ENCODE data around the gene UCK2. TPM values are rescaled to one million over a fixed set of nuclear protein-coding genes. Genes with fewer than 3 reads are reported as not detected.
A peak's percentile ranks its signal among the peaks of the same experiment; 100 is the strongest.

Gene UCK2
- total and polyA plus RNA-seq, 2 experiments from 2014 or later: 101 to 149 TPM

- TF ChIP-seq CTCF (conservative IDR thresholded peaks at IDR 0.05; ENCODE audit: low read depth in 2 of 2): no peak
These were observed 47.2 kb downstream of the UCK2 start (continued) for GRCh38 chr1:165874643-165875042.

GRCh38 chr1:165875171-165875570 is 47.8 kb downstream of the UCK2 start:
- H3K36me3 Mint-ChIP-seq (ENCODE audit: low read depth): peaks cover 83% of the 10 kb centered on the region
- Histone ChIP-seq H3K79me2 (replicated peaks; ENCODE audit: insufficient read depth) (peaks cover 98% of the 10 kb centered on the region), H3K36me3 (ENCODE audit: insufficient read depth) (peaks cover 15% of the 10 kb centered on the region), H3K9me2 (ENCODE audit: insufficient read depth) (no peaks in the 10 kb centered on the region), H2AFZ (no peak overlapping the region), H4K20me1 (replicated peaks; ENCODE audit: insufficient read depth) (peaks cover 44% of the 10 kb centered on the region), H3K27ac (ENCODE audit: low read depth) (no peak overlapping the region), H3K4me1 (ENCODE audit: insufficient read depth) (peaks cover 22% of the 10 kb centered on the region), H3K27me3 (ENCODE audit: insufficient read depth) (no peaks in the 10 kb centered on the region), H3K4me2 (0 out of 2 replicates have a peak overlapping the region, but pooled peaks have one; percentile 36), H3F3A (replicated peaks; ENCODE audit: low read depth) (no peaks in the 10 kb centered on the region), H3K4me3 (no peak overlapping the region)
- TF ChIP-seq ZNF462 (CRISPR knock-in tag; IDR thresholded peaks at IDR 0.05) (no peak), ZNF331 (CRISPR knock-in tag; IDR thresholded peaks at IDR 0.05; ENCODE audit: low read depth) (no peak), POLR2AphosphoS5 (IDR thresholded peaks at IDR 0.05; ENCODE audit: low read depth) (no peak), JUNB (IDR thresholded peaks at IDR 0.05; ENCODE audit: unreplicated experiment) (no peak), REST (IDR thresholded peaks at IDR 0.05; ENCODE audit: unreplicated experiment) (no peak), NANOG (IDR thresholded peaks at IDR 0.05; ENCODE audit: borderline replicate concordance) (no peak), ETS1 (IDR thresholded peaks at IDR 0.05) (no peak), EZH2 (IDR thresholded peaks at IDR 0.05; ENCODE audit: low read depth, unreplicated experiment) (no peak), CTCF (conservative IDR thresholded peaks at IDR 0.05; ENCODE audit: low read depth in 2 of 2) (no peak), CREB1 (CRISPR knock-in tag; IDR thresholded peaks at IDR 0.05; ENCODE audit: low read depth) (no peak)
- DNase-seq (ENCODE audit: low spot score) (no peak), ATAC-seq (no peak)
- no peak overlapping the region for H3K4me3 Mint-ChIP-seq
- peaks cover 35% of the 10 kb centered on the region for H3K4me1 Mint-ChIP-seq
- H3K9me3 Mint-ChIP-seq: peaks cover 49% of the 10 kb centered on the region
- H3K27me3 Mint-ChIP-seq (ENCODE audit: insufficient read depth, low read depth, poor library complexity): peaks cover 5% of the 10 kb centered on the region
- no peak overlapping the region for H3K27ac Mint-ChIP-seq
